Dedifferentiated amniotic fluid mesenchymal stem cell (primary cell): ENCODE data around the gene SPAG5.

Experiments
- DNase-seq: peaks from one replicate; pipeline ENCODE4 v3.0.0-alpha.2; 2016; ENCODE audit errors: extremely low spot score

SPAG5 gene

GRCh38 chr17:28598799-28599310, at the start of gene SPAG5:
TSS of gene SPAG5 (minus strand) at chr17:28599025. CDS start at chr17:28598946, 79 bp downstream.
- peak; percentile 86 for DNase-seq

- no peak for DNase-seq
These were observed 47.4 kb upstream of the SPAG5 start for GRCh38 chr17:28646039-28646754.

- DNase-seq = no peak
These were observed 46.7 kb upstream of the SPAG5 start for GRCh38 chr17:28645576-28645939.

- DNase-seq = peak; percentile 94
These were observed 46.2 kb upstream of the SPAG5 start, which contains the start of gene BLTP2 for GRCh38 chr17:28644787-28645575. TSS of gene BLTP2 (minus strand) at chr17:28645158. CDS start at chr17:28645056, 102 bp downstream.

- peak; percentile 68 for DNase-seq
These were observed 45.4 kb upstream of the SPAG5 start for GRCh38 chr17:28643983-28644786.

- DNase-seq = no peak
These were observed 42.8 kb upstream of the SPAG5 start for GRCh38 chr17:28641579-28641978.

GRCh38 chr17:28635506-28635905, 36.7 kb upstream of the SPAG5 start:
- no peak for DNase-seq

- DNase-seq = no peak
These were observed 35.5 kb upstream of the SPAG5 start for GRCh38 chr17:28634206-28634865.

- DNase-seq = no peak
These were observed 28.0 kb upstream of the SPAG5 start for GRCh38 chr17:28626818-28627217.

- DNase-seq = no peak
These were observed 25.3 kb upstream of the SPAG5 start for GRCh38 chr17:28624148-28624547.

GRCh38 chr17:28623696-28624095, 24.9 kb upstream of the SPAG5 start:
- no peak for DNase-seq

GRCh38 chr17:28622186-28622585, 23.4 kb upstream of the SPAG5 start:
- no peak for DNase-seq

- no peak for DNase-seq
These were observed 21.2 kb upstream of the SPAG5 start for GRCh38 chr17:28620010-28620409.

GRCh38 chr17:28618464-28618863, 19.6 kb upstream of the SPAG5 start:
- no peak for DNase-seq

GRCh38 chr17:28616281-28616680, 17.5 kb upstream of the SPAG5 start:
- no peak for DNase-seq

- no peak for DNase-seq
These were observed 16.6 kb upstream of the SPAG5 start for GRCh38 chr17:28615260-28615940.

- no peak for DNase-seq
These were observed 15.1 kb upstream of the SPAG5 start, which contains the start of gene RSKR for GRCh38 chr17:28613931-28614381. TSS of gene RSKR (minus strand) at chr17:28614185. CDS start at chr17:28614161, 24 bp downstream.

- DNase-seq = no peak
These were observed 14.4 kb upstream of the SPAG5 start for GRCh38 chr17:28612936-28613872.

- DNase-seq = no peak
These were observed 13.7 kb upstream of the SPAG5 start for GRCh38 chr17:28612531-28612930.

- DNase-seq = no peak
These were observed 11.6 kb upstream of the SPAG5 start for GRCh38 chr17:28610376-28610775.
